SU-DHL-6 (cell line): ENCODE measurements around the gene ZNF653.

Experiments
- H2AFZ ChIP-seq: fragments of 200-600 bp; sonication (generic); 2 replicates; pipeline ENCODE4 v1.6.1; 2014; ENCODE audit warnings: low read depth, mild to moderate bottlenecking, moderate library complexity, mixed read lengths, antibody characterized with exemption, low read length; ENCODE audit not compliant: severe bottlenecking
- H3F3A ChIP-seq: fragments of 200-600 bp; shearing (Covaris generic); 2 replicates; pipeline ENCODE4 v1.6.0; 2016; ENCODE audit warnings: antibody characterized with exemption, mild to moderate bottlenecking; ENCODE audit not compliant: insufficient read depth
- H3K27ac ChIP-seq: fragments of 200-600 bp; sonication (generic); 2 replicates; pipeline ENCODE4 v1.5.1; 2016; ENCODE audit warnings: low read depth, mild to moderate bottlenecking, low read length, moderate library complexity, mixed read lengths
- H3K27me3 ChIP-seq: fragments of 200-600 bp; sonication (generic), shearing (Covaris generic); 2 replicates; pipeline ENCODE4 v1.6.0; 2014; ENCODE audit warnings: mild to moderate bottlenecking, low read length
- H3K36me3 ChIP-seq: fragments of 200-600 bp; sonication (generic); 2 replicates; pipeline ENCODE4 v1.6.1; 2014; ENCODE audit warnings: mild to moderate bottlenecking, low read length, mixed read lengths
- H3K4me2 ChIP-seq: fragments of 300-600, 200-600 bp; shearing (Covaris generic), sonication (generic); 2 replicates; pipeline ENCODE4 v1.6.0; 2014; ENCODE audit warnings: low read length, low read depth, mild to moderate bottlenecking; ENCODE audit not compliant: poor library complexity, severe bottlenecking
- H3K4me3 ChIP-seq: fragments of 200-600 bp; sonication (generic); 2 replicates; pipeline ENCODE4 v1.5.1; 2014; ENCODE audit warnings: antibody characterized with exemption, low read length, mild to moderate bottlenecking, mixed read lengths; ENCODE audit not compliant: insufficient read depth, poor library complexity, severe bottlenecking
- H3K79me2 ChIP-seq: fragments of 200-600 bp; sonication (generic); 2 replicates; pipeline ENCODE4 v1.6.1; 2014; ENCODE audit warnings: mild to moderate bottlenecking, low read length, moderate library complexity; ENCODE audit not compliant: insufficient read depth
- H3K9ac ChIP-seq: fragments of 200-600 bp; sonication (generic); 2 replicates; pipeline ENCODE4 v1.7.0; 2014; ENCODE audit warnings: mild to moderate bottlenecking, low read length
- H3K9me2 ChIP-seq: fragments of 200-600 bp; sonication (generic); replicated peaks from 2 replicates; pipeline ENCODE4 v1.6.1; 2014; ENCODE audit warnings: low read length; ENCODE audit not compliant: insufficient read depth
- H3K9me3 ChIP-seq: fragments of 200-600 bp; sonication (generic); 2 replicates; pipeline ENCODE4 v1.6.1; 2014; ENCODE audit warnings: low read length, mixed read lengths; ENCODE audit not compliant: insufficient read depth
- H4K20me1 ChIP-seq: fragments of 200-600 bp; sonication (generic); 2 replicates; pipeline ENCODE4 v1.6.1; 2014; ENCODE audit warnings: low read depth, mild to moderate bottlenecking, antibody characterized with exemption, low read length, moderate library complexity, mixed read lengths
- EZH2phosphoT487 ChIP-seq: fragments of 200-600 bp; sonication (generic), shearing (Covaris generic); conservative IDR thresholded peaks from 2 replicates; pipeline ENCODE4 v1.6.1; 2018; ENCODE audit warnings: mild to moderate bottlenecking, antibody characterized with exemption, low read length, moderate library complexity, mixed read lengths
- TF ChIP-seq, protein P1 (sequence below): fragments of 200-600 bp; sonication (generic); IDR thresholded peaks from one replicate; pipeline ENCODE4 v1.5.1; 2017; ENCODE audit warnings: antibody characterized with exemption, mild to moderate bottlenecking, low read length, moderate library complexity; ENCODE audit not compliant: insufficient read depth, poor library complexity, severe bottlenecking

The ZNF653 gene

GRCh38 chr19:11513946-11514345, 8.3 kb upstream of the ZNF653 start:
- no peak overlapping the region for H2AFZ ChIP-seq
- no peaks in the 10 kb centered on the region for H3K9me2 ChIP-seq
- H3K27ac ChIP-seq: no peak overlapping the region
- H4K20me1 ChIP-seq: no peaks in the 10 kb centered on the region
- H3F3A ChIP-seq: no peaks in the 10 kb centered on the region
- H3K79me2 ChIP-seq: no peaks in the 10 kb centered on the region
- no peak for TF ChIP-seq EZH2phosphoT487
- TF ChIP-seq, protein P1, sequence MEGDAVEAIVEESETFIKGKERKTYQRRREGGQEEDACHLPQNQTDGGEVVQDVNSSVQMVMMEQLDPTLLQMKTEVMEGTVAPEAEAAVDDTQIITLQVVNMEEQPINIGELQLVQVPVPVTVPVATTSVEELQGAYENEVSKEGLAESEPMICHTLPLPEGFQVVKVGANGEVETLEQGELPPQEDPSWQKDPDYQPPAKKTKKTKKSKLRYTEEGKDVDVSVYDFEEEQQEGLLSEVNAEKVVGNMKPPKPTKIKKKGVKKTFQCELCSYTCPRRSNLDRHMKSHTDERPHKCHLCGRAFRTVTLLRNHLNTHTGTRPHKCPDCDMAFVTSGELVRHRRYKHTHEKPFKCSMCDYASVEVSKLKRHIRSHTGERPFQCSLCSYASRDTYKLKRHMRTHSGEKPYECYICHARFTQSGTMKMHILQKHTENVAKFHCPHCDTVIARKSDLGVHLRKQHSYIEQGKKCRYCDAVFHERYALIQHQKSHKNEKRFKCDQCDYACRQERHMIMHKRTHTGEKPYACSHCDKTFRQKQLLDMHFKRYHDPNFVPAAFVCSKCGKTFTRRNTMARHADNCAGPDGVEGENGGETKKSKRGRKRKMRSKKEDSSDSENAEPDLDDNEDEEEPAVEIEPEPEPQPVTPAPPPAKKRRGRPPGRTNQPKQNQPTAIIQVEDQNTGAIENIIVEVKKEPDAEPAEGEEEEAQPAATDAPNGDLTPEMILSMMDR: no peak
- no peak overlapping the region for H3K4me3 ChIP-seq
- no peak overlapping the region for H3K4me2 ChIP-seq
- H3K9ac ChIP-seq: no peak overlapping the region
- H3K36me3 ChIP-seq: no peaks in the 10 kb centered on the region
- H3K27me3 ChIP-seq: no peaks in the 10 kb centered on the region
- H3K9me3 ChIP-seq: no peaks in the 10 kb centered on the region

- H3K9me2 ChIP-seq: no peaks in the 10 kb centered on the region
- H3K9ac ChIP-seq: no peak overlapping the region
- H3K27ac ChIP-seq: no peak overlapping the region
- H2AFZ ChIP-seq: no peak overlapping the region
- H3K9me3 ChIP-seq: no peaks in the 10 kb centered on the region
- no peak overlapping the region for H3K4me2 ChIP-seq
- no peak overlapping the region for H3K4me3 ChIP-seq
- H3F3A ChIP-seq: no peaks in the 10 kb centered on the region
- H3K36me3 ChIP-seq: no peaks in the 10 kb centered on the region
- peaks cover 4% of the 10 kb centered on the region; the same call in 1 of the 2 replicates for H3K79me2 ChIP-seq
- TF ChIP-seq EZH2phosphoT487: no peak
- TF ChIP-seq, protein P1: no peak
- H4K20me1 ChIP-seq: no peaks in the 10 kb centered on the region
- no peaks in the 10 kb centered on the region for H3K27me3 ChIP-seq
Observed at GRCh38 chr19:11510444-11510843, 4.8 kb upstream of the ZNF653 start.

- Histone ChIP-seq H3K27ac (no peak overlapping the region), H4K20me1 (no peaks in the 10 kb centered on the region), H3K9me3 (no peaks in the 10 kb centered on the region), H3F3A (peaks cover 4% of the 10 kb centered on the region; the same call in 1 of the 2 replicates), H3K4me3 (no peak overlapping the region), H3K9me2 (no peaks in the 10 kb centered on the region), H3K79me2 (peaks cover 17% of the 10 kb centered on the region), H3K36me3 (no peaks in the 10 kb centered on the region), H3K27me3 (no peaks in the 10 kb centered on the region), H3K4me2 (peak overlapping the region; percentile 87), H2AFZ (no peak overlapping the region), H3K9ac (peak overlapping the region; percentile 82; the same call in 1 of the 2 replicates)
- no peak for TF ChIP-seq EZH2phosphoT487
- TF ChIP-seq, protein P1: no peak
Observed at GRCh38 chr19:11507370-11508078, 1.9 kb upstream of the ZNF653 start.
